Right cardiac atrium (tissue), 5 donors: ENCODE data around the gene NOP9. TPM values are rescaled to one million over a fixed set of nuclear protein-coding genes. Genes with fewer than 3 reads are reported as not detected.
A peak's percentile ranks its signal among the peaks of the same experiment; 100 is the strongest.

Experiments
- ATAC-seq, 2 donors: fragments of 200-7000 bp; cut with Tn5 transposase; one replicate each; pipeline versions ENCODE4 v1.8.0 to v1.9.1; 2020; ENCODE audit warnings: moderate library complexity in 2 of 2, mild to moderate bottlenecking in 1 of 2
- DNase-seq, 3 donors: peaks; one replicate each; pipeline ENCODE4 v3.0.0-alpha.2; 2020
- H3K27ac ChIP-seq: one replicate; pipeline ENCODE4 v1.5.1; 2013; ENCODE audit warnings: mild to moderate bottlenecking, low read length, control low read depth, moderate library complexity
- H3K27me3 ChIP-seq: one replicate; pipeline ENCODE4 v1.6.1; 2013; ENCODE audit not compliant: control insufficient read depth, insufficient read depth
- H3K4me1 ChIP-seq: one replicate; pipeline ENCODE4 v1.6.1; 2013; ENCODE audit warnings: low read length; ENCODE audit not compliant: control insufficient read depth, insufficient read depth
- H3K4me3 ChIP-seq: one replicate; pipeline ENCODE4 v1.5.1; 2013; ENCODE audit warnings: low read length, control low read depth
- H3K9me3 ChIP-seq: one replicate; pipeline ENCODE4 v1.6.1; 2013; ENCODE audit warnings: low read length; ENCODE audit not compliant: control insufficient read depth
- WGBS: extraction: QIAGEN DNeasy Blood & Tissue Kit; methylation state at CpG from one replicate; pipeline ENCODE4 v1.1.7; 2013; 5-methylcytosine and 5-hydroxymethylcytosine counted together
- intact Hi-C, 4 donors: fragments of 100-400 bp; cut with DNase I; formaldehyde crosslinking; loops; one replicate each; pipeline versions ENCODE4 v1.11.0 to v1.14.0; 2022 to 2023
- polyA plus RNA-seq: library from polyadenylated mRNA; stranded (reverse); fragments of 200-250 nt; gene quantifications from one replicate; pipeline ENCODE4 v1.2.3, GENCODE V29; 2013
- total RNA-seq, 4 donors: library from RNA; stranded (reverse); fragmentation: NEBNext Ultra II Directional; extraction: Animal tissue kit (Norgen Biotek cat#: 25700); gene quantifications; one replicate each; pipeline ENCODE4 v1.2.1, GENCODE V29; 2021
- donor health status: healthy with polysubstance abuse.
- donor health status: DM: no; HTN: yes; CAD: no.
- donor health status: DM: no; HTN: no; CAD: no.
- donor health status: DM: no; HTN: yes; CAD: no; lungs with severe emphysema.
- donor health status: DM: yes; HTN: yes; CAD: no.

The NOP9 gene
- total and polyA plus RNA-seq, 5 donors, result 9.6 to 20.3 (median 19.4) TPM

DNA sequence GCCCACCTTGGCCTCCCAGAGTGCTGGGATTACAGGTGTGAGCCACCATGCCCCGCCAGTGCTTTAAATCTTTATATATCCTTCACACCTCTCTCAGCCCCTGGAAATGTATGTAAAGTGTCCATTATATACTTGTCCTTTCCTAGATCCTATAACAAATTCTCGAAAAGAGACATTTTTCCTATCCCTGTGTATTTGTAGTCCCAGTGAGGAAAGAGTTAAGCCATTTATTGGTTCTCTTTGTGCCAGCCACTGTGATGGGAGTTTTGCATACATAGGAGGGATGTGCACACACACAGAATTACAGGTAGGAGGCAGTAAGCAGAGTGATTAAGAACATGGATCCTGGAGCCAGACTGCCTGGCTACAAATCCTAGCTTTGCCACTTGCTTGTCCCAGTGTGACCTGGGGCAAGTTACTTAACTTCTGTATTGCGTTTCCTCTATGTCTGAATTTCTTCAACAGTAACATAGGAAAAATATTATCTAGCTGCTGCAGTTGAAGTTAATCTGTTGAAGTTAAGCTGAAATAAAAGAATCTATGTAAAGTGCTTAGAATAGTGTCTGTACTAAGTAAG lies 26.1 kb upstream of the NOP9 start:
- H3K9me3 ChIP-seq, result no peaks in the 10 kb centered on the region
- no peaks in the 10 kb centered on the region for H3K4me1 ChIP-seq
- H3K27ac ChIP-seq, result no peak overlapping the region
- WGBS, result 92% methylated on average over 3 of the region's 3 CpGs
- H3K27me3 ChIP-seq, result no peaks in the 10 kb centered on the region
- intact Hi-C loops, result no loop called here
- H3K4me3 ChIP-seq, result no peak overlapping the region
- no peak for ATAC-seq
- peak in 1 of 3 donors; percentile 4 for DNase-seq

DNA sequence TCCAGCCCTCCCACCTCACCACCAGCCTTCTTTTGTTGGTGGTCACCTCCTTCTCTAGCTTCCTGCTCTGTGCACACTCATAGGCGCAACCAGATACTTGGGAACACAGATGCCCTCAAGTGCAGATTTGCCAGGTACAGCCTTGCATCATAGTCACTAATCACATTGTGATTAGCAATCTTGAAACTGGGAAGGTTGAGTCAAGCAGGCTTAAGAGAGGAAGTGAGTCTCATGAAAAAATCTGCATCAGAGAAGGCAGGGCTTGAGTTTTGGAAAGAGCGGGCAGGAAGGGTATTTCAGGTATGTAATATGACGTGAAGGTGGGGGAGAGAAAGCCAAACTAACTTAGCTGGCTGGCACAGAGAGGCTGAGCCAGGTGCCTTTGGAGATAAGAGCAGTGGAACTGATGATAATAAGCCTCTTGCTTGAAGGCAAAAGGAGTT lies 25.5 kb upstream of the NOP9 start:
- intact Hi-C loops, result no loop called here
- DNase-seq, result peak in 1 of 3 donors; percentile 3
- Histone ChIP-seq H3K4me3 (no peak overlapping the region), H3K9me3 (no peaks in the 10 kb centered on the region), H3K27me3 (no peaks in the 10 kb centered on the region), H3K4me1 (no peaks in the 10 kb centered on the region), H3K27ac (no peak overlapping the region)
- WGBS, result 72% methylated on average over 3 of the region's 3 CpGs
- no peak for ATAC-seq

DNA sequence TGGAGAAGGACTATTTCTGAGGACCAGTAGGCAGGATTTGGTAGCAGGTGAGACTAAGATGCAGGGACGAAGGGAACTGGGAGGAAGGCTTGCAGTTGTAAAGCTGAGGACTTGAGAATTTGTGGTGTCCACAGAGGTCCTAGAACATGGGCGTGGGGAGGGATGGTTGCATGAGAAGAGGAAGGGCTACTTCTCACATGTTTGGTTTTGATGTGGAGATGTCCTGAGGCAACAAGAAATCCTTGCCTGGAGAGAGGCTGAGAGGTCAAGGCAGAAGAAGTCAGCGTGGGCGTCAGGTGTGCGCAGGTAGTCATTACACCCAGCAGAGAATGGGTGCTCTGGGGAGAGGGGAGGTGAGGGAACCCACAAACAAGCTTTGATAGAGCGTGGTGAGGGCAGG lies 22.6 kb upstream of the NOP9 start:
- Histone ChIP-seq H3K27me3 (no peaks in the 10 kb centered on the region), H3K9me3 (no peaks in the 10 kb centered on the region), H3K4me3 (no peak overlapping the region), H3K4me1 (peaks cover 2% of the 10 kb centered on the region), H3K27ac (no peak overlapping the region)
- intact Hi-C loops, result no loop called here
- WGBS, result 88% methylated on average over 6 of the region's 6 CpGs
- no peak for ATAC-seq
- DNase-seq, result peak in 1 of 3 donors; percentile 10

- ATAC-seq (peak; percentile 20 to 22), DNase-seq (peak in 2 of 3 donors; percentile 61 to 73)
- Histone ChIP-seq H3K4me3 (no peak overlapping the region), H3K9me3 (no peaks in the 10 kb centered on the region), H3K27me3 (no peaks in the 10 kb centered on the region), H3K27ac (no peak overlapping the region), H3K4me1 (peaks cover 2% of the 10 kb centered on the region)
- intact Hi-C loops, result no loop called here
- WGBS, result 74% methylated on average over 11 of the region's 11 CpGs
Observed at GRCh38 chr14:24277606-24278321, 21.9 kb upstream of the NOP9 start.

DNA sequence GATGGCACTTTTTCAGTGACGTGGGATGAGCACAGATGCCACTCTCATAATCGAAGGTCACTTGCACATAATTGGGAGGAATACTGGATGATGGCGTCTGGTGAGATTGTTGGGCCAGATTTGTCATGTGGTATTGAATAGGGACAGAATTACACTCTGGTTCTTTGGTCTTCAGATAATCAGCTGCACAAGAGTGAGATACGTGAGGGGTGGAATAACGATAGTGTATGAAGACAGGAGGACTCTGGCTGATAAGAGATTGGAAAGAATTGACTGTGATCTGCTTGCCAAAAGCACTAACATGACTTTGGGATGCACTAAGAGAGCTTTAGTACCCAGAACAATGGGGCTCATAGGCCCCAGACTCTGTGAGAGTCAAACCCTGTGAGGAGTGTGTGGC lies 21.2 kb upstream of the NOP9 start:
- H3K27me3 ChIP-seq, result no peaks in the 10 kb centered on the region
- no peaks in the 10 kb centered on the region for H3K9me3 ChIP-seq
- DNase-seq, result no peak
- intact Hi-C loops, result no loop called here
- WGBS, result 72% methylated on average over 5 of the region's 5 CpGs
- H3K27ac ChIP-seq, result no peak overlapping the region
- H3K4me1 ChIP-seq, result peaks cover 2% of the 10 kb centered on the region
- no peak for ATAC-seq
- H3K4me3 ChIP-seq, result no peak overlapping the region

GRCh38 chr14:24279301-24280186 lies 20.1 kb upstream of the NOP9 start:
- intact Hi-C loops, result no loop called here
- peak; percentile 15 to 37 for ATAC-seq
- WGBS, result 68% methylated on average over 11 of the region's 11 CpGs
- DNase-seq, result peak in 1 of 3 donors; percentile 70
- H3K27ac ChIP-seq, result peak overlapping the region; percentile 61
- H3K4me1 ChIP-seq, result peaks cover 2% of the 10 kb centered on the region
- H3K27me3 ChIP-seq, result no peaks in the 10 kb centered on the region
- no peaks in the 10 kb centered on the region for H3K9me3 ChIP-seq
- no peak overlapping the region for H3K4me3 ChIP-seq

GRCh38 chr14:24280797-24281460 lies 18.7 kb upstream of the NOP9 start:
- Histone ChIP-seq H3K4me3 (no peak overlapping the region), H3K27ac (no peak overlapping the region), H3K9me3 (no peaks in the 10 kb centered on the region), H3K4me1 (peaks cover 2% of the 10 kb centered on the region), H3K27me3 (no peaks in the 10 kb centered on the region)
- ATAC-seq (peak; percentile 25 to 36), DNase-seq (peak in 1 of 3 donors; percentile 55)
- intact Hi-C loops, result no loop called here
- 80% methylated on average over 6 of the region's 6 CpGs for WGBS

DNA sequence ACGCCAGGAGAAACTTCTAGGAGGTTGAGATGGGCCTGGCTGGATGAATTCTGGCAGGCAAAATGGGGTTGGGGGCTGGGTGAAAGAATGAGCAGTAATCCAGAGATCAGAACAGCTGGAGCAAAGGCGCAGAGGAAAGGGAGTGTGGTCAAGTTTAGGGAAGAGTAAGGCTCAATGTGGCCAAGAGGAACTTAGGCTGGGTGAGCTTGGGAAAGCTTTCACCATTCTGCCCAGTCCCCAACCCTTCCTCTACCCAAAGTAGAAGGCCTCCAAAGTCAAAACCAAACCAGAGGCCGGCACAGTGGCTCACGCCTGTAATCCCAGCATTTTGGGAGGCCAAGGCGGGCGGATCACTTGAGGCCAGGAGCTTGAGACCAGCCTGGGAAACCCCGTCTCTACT lies 18.0 kb upstream of the NOP9 start:
- H3K4me1 ChIP-seq, result peaks cover 2% of the 10 kb centered on the region
- H3K27ac ChIP-seq, result no peak overlapping the region
- ATAC-seq, result no peak
- intact Hi-C loops, result no loop called here
- WGBS, result 93% methylated on average over 7 of the region's 7 CpGs
- DNase-seq, result peak in 1 of 3 donors; percentile 7
- H3K4me3 ChIP-seq, result no peak overlapping the region
- no peaks in the 10 kb centered on the region for H3K9me3 ChIP-seq
- no peaks in the 10 kb centered on the region for H3K27me3 ChIP-seq

GRCh38 chr14:24282736-24283135 lies 16.9 kb upstream of the NOP9 start:
- peak in 1 of 3 donors; percentile 18 for DNase-seq

DNA sequence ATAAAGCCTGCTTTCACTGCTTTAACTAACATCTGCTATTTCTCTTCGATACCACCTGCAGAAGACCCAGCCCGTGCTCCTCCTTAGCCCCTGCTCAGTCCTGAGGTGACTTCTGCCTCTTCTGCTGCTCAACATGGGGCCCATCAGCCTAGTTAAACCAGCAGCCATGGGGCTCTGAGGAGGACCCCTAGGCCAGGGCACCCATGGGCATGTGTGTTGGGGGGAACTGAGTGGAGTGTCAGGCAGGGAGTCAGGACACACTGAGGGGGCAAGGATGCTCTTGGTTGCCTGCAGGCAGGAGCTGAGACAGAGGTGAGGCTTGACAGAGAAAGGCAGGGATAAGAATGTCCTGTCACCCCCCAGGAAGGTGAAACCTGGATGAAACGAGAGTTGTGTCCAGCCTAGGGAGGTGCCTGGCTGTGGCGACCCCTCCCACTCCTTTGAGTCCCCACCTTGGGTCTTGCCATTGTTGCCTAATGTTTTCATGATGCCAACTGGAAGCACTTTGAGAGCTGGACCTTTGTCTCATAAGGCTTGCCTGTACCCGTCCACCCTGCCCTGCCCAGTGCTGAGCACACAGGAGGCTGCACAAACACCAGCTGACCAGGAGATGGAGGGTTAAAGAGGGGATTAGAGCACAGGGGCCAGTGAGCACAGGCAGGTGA lies 15.7 kb upstream of the NOP9 start:
- H3K9me3 ChIP-seq, result no peaks in the 10 kb centered on the region
- no peak overlapping the region for H3K27ac ChIP-seq
- 92% methylated on average over 5 of the region's 5 CpGs for WGBS
- ATAC-seq, result no peak
- H3K27me3 ChIP-seq, result no peaks in the 10 kb centered on the region
- intact Hi-C loops, result no loop called here
- no peak overlapping the region for H3K4me3 ChIP-seq
- peak in 1 of 3 donors; percentile 22 for DNase-seq
- peaks cover 2% of the 10 kb centered on the region for H3K4me1 ChIP-seq

More at GRCh38 chr14:24282736-24283135, 16.9 kb upstream of the NOP9 start:
- H3K4me1 ChIP-seq, result peaks cover 2% of the 10 kb centered on the region
- H3K27me3 ChIP-seq, result no peaks in the 10 kb centered on the region
- no peak overlapping the region for H3K4me3 ChIP-seq
- intact Hi-C loops, result no loop called here
- 82% methylated on average over 3 of the region's 3 CpGs for WGBS
- no peak for ATAC-seq
- H3K9me3 ChIP-seq, result no peaks in the 10 kb centered on the region
- H3K27ac ChIP-seq, result no peak overlapping the region
